ENCODE measurements around the gene RBP3. TPM values are rescaled to one million over a fixed set of nuclear protein-coding genes. Genes with fewer than 3 reads are reported as not detected.

Gene RBP3
- total RNA-seq, 1 experiment from 2014 or later = not detected

GRCh38 chr10:47339759-47340607, 8.2 kb upstream of the RBP3 start:
- Histone ChIP-seq H2AK5ac (ENCODE audit: insufficient read length, low read length) (no peak overlapping the region), H3K18ac (ENCODE audit: insufficient read length, low read depth, low read length) (no peak overlapping the region), H3K4me1 (ENCODE audit: insufficient read depth, low read length) (no peaks in the 10 kb centered on the region; the same call in 1 of the 2 replicates), H3K23ac (ENCODE audit: insufficient read length, low read depth, low read length) (no peak overlapping the region), H3K9ac (ENCODE audit: extremely low read depth, insufficient read length, low read length) (no peak overlapping the region), H3K23me2 (ENCODE audit: insufficient read length, low read depth, low read length, poor library complexity, severe bottlenecking) (no peaks in the 10 kb centered on the region), H2BK5ac (ENCODE audit: insufficient read length, low read length) (no peak overlapping the region), H2BK15ac (ENCODE audit: low read depth, low read length) (no peak overlapping the region), H4K91ac (ENCODE audit: insufficient read length, low read depth, low read length) (no peak overlapping the region), H3K27ac (ENCODE audit: insufficient read length, low read depth, low read length) (no peak overlapping the region), H3K79me1 (ENCODE audit: insufficient read depth, low read depth, low read length, poor library complexity, severe bottlenecking) (no peaks in the 10 kb centered on the region), H2BK20ac (ENCODE audit: low read depth, low read length, poor library complexity, severe bottlenecking) (no peak overlapping the region), H4K20me1 (ENCODE audit: control insufficient read depth, insufficient read depth, insufficient read length) (no peaks in the 10 kb centered on the region), H4K5ac (ENCODE audit: insufficient read length, low read depth, low read length) (no peak overlapping the region), H3K9me3 (ENCODE audit: control insufficient read depth, low read depth, low read length) (no peaks in the 10 kb centered on the region), H3T11ph (ENCODE audit: low read length) (no peak overlapping the region), H2AFZ (ENCODE audit: low read length) (no peak overlapping the region), H3K14ac (ENCODE audit: insufficient read depth, low read length) (no peak overlapping the region), H4K8ac (replicated peaks; ENCODE audit: insufficient read length, low read depth, low read length) (no peak overlapping the region), H3K56ac (ENCODE audit: insufficient read length, low read depth, low read length) (no peak overlapping the region), H3K4ac (ENCODE audit: low read depth, low read length) (no peak overlapping the region), H3K79me2 (ENCODE audit: insufficient read depth, low read length) (no peaks in the 10 kb centered on the region), H2BK120ac (ENCODE audit: low read depth, low read length, poor library complexity, severe bottlenecking) (no peak overlapping the region), H3K27me3 (ENCODE audit: insufficient read depth, low read length) (no peaks in the 10 kb centered on the region), H3K4me2 (ENCODE audit: insufficient read depth, insufficient read length, low read length) (no peak overlapping the region), H2BK12ac (ENCODE audit: insufficient read length, low read depth, low read length) (no peak overlapping the region)
- WGBS (ENCODE audit: extremely low coverage, insufficient read length, low lambda C conversion rate) = no CpG with 5 or more reads among the region's 15 CpGs
- H3K27ac Mint-ChIP-seq = peak overlapping the region in 1 of 3 experiments; percentile 23; a peak in 1 of 7 replicates
- H3K4me3 Mint-ChIP-seq = no peak overlapping the region
- no peaks in the 10 kb centered on the region for H3K27me3 Mint-ChIP-seq (ENCODE audit: low read depth)
- no peaks in the 10 kb centered on the region for H3K36me3 Mint-ChIP-seq (ENCODE audit: insufficient read depth in 1 of 3, low read depth in 3 of 3)
- no peak for TF ChIP-seq CTCF (conservative IDR thresholded peaks at IDR 0.05)
- H3K4me1 Mint-ChIP-seq = peaks cover 14 to 15% of the 10 kb centered on the region in 2 experiments
- no peak for DNase-seq
- H3K9me3 Mint-ChIP-seq = no peaks in the 10 kb centered on the region
